Suprapubic skin (tissue), 4 donors: ENCODE results near the gene DDT.

Source experiments
- CTCF ChIP-seq, 2 donors: fragments of 200-600 bp in 1 of 2; fragments of 450-650 bp in 1 of 2; sonication (generic) in 1 of 2; IDR thresholded peaks; one replicate each; pipeline ENCODE4 v1.5.1; 2016 to 2019; ENCODE audit warnings: antibody characterized with exemption in 2 of 2, mild to moderate bottlenecking in 1 of 2, moderate library complexity in 1 of 2
- EP300 ChIP-seq: sonication (generic); formaldehyde crosslinking; IDR thresholded peaks from one replicate; pipeline ENCODE4 v1.6.1; 2017; ENCODE audit warnings: antibody characterized with exemption
- POLR2A ChIP-seq, 2 donors: fragments of 450-650 bp; IDR thresholded peaks; one replicate each; pipeline ENCODE4 v1.6.1; 2017; ENCODE audit warnings: antibody characterized with exemption in 2 of 2, mild to moderate bottlenecking in 2 of 2, moderate library complexity in 2 of 2
- POLR2AphosphoS5 ChIP-seq, 3 donors: sonication (generic); formaldehyde crosslinking; IDR thresholded peaks; one replicate each; pipeline ENCODE4 v1.6.1; 2017; ENCODE audit warnings: antibody characterized with exemption in 3 of 3

DNA sequence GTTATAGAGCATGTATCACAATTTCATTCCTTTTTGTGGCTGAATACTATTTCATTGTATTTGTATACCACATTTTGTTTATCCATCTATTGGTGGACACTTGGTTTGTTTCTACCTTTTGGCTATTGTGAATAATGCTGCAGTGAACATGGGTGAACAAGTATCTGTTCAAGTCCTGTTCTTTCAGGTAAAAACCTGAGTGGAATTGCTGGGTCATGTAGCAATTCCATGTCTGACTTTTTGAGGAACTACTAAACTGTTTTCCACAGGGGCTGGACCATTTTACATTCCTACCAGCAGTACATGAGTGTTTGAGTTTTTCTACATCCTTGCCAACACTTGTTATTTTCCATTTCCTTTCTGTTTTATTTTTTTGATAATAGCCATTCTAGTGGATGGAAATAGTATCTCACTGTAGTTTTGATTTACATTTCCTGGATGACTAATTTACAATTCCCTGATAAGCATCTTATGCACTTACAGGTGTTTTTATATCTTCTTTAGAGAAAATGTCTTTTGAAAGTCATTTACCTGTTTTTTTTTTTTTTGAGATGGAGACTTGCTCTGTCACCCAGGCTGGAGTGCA lies 49.1 kb upstream of the DDT start:
- TF ChIP-seq CTCF (IDR thresholded peaks at IDR 0.05) (no peak), POLR2A (IDR thresholded peaks at IDR 0.05) (no peak), POLR2AphosphoS5 (IDR thresholded peaks at IDR 0.05) (no peak), EP300 (no peak)
